ENCODE data around the gene ABTB1.

- TF ChIP-seq POLR2A (IDR thresholded peaks at IDR 0.05) (no peak), CTCF (IDR thresholded peaks at IDR 0.05) (no peak), EP300 (IDR thresholded peaks at IDR 0.05) (no peak)
Measured at GRCh38 chr3:127684871-127685707, 12.3 kb downstream of the ABTB1 start.

All from gastroesophageal sphincter (tissue), 3 donors.